H1 (cell line): ENCODE measurements around the gene DNAH8. TPM values are rescaled to one million over a fixed set of nuclear protein-coding genes. Genes with fewer than 3 reads are reported as not detected.
A peak's percentile ranks its signal among the peaks of the same experiment; 100 is the strongest.

Source experiments
- CTCF ChIA-PET: fragments of 300-600 bp; sonication (Branson Sonifier 250); formaldehyde crosslinking; loops from one replicate; lab custom pipeline; 2021; ENCODE audit not compliant: partially characterized antibody; lab: Charles Lee
- POLR2A ChIA-PET: fragments of 300-600 bp; sonication (Branson Sonifier 250); formaldehyde crosslinking; loops from one replicate; lab custom pipeline; 2021; ENCODE audit warnings: inconsistent platforms; ENCODE audit not compliant: partially characterized antibody; lab: Charles Lee
- DNase-seq, 2 experiments: peaks; one replicate each; pipeline versions ENCODE4 v3.0.0 to v3.0.0-alpha.2; 2010 to 2022; ENCODE audit warnings: low spot score in 2 of 2, low read depth in 1 of 2, mixed read lengths in 1 of 2
- FAIRE-seq: peaks from 2 replicates; lab custom pipeline; 2011; peaks lifted over from hg19 to GRCh38; lab: Jason Lieb, UNC
- H2AFZ ChIP-seq: 2 replicates; pipeline ENCODE4 v1.8.1; 2012; ENCODE audit warnings: low read length, inconsistent platforms
- H2AK5ac ChIP-seq: 2 replicates; pipeline ENCODE4 v1.6.1; 2013; ENCODE audit warnings: low read depth, low read length
- H2BK120ac ChIP-seq: replicated peaks from 2 replicates; pipeline ENCODE3; 2013; ENCODE audit warnings: low read depth, low read length, inconsistent platforms
- H2BK12ac ChIP-seq: 2 replicates; pipeline ENCODE4 v1.6.1; 2013; ENCODE audit warnings: low read depth, low read length
- H2BK15ac ChIP-seq: 2 replicates; pipeline ENCODE4 v1.6.1; 2013; ENCODE audit warnings: low read length
- H2BK20ac ChIP-seq: 2 replicates; pipeline ENCODE4 v1.6.1; 2013; ENCODE audit warnings: low read length
- H2BK5ac ChIP-seq: 2 replicates; pipeline ENCODE4 v1.6.1; 2013; ENCODE audit warnings: low read depth, low read length
- H3K14ac ChIP-seq: 2 replicates; pipeline ENCODE4 v1.6.1; 2013; ENCODE audit warnings: inconsistent platforms; ENCODE audit not compliant: insufficient read length
- H3K18ac ChIP-seq: 2 replicates; pipeline ENCODE4 v1.6.1; 2013; ENCODE audit warnings: low read length; ENCODE audit errors: extremely low read depth
- H3K23ac ChIP-seq: 2 replicates; pipeline ENCODE4 v1.6.1; 2013; ENCODE audit warnings: inconsistent platforms; ENCODE audit not compliant: insufficient read length
- H3K23me2 ChIP-seq: 2 replicates; pipeline ENCODE4 v1.6.1; 2013; ENCODE audit warnings: low read depth, low read length
- H3K27ac ChIP-seq: 2 replicates; pipeline ENCODE4 v1.6.1; 2011; ENCODE audit warnings: low read depth, low read length, inconsistent platforms
- H3K27me3 ChIP-seq, 4 experiments: replicated peaks in 1 of 4; 1 replicate in 1 of 4; 2 replicates in 3 of 4; pipeline versions ENCODE4 v1.6.1 to v1.8.1; 2011 to 2013; ENCODE audit warnings: low read length in 3 of 4, mild to moderate bottlenecking in 3 of 4, inconsistent platforms in 2 of 4, mixed read lengths in 2 of 4, moderate library complexity in 1 of 4; ENCODE audit not compliant: control insufficient read depth in 3 of 4, insufficient read depth in 3 of 4; ENCODE audit errors: extremely low read depth in 1 of 4
- H3K36me3 ChIP-seq, 4 experiments: 2 replicates each; pipeline versions ENCODE4 v1.6.1 to v1.8.1; 2011 to 2013; ENCODE audit warnings: mild to moderate bottlenecking in 4 of 4, low read length in 3 of 4, moderate library complexity in 2 of 4, control low read depth in 1 of 4, inconsistent platforms in 1 of 4; ENCODE audit not compliant: insufficient read depth in 4 of 4, control insufficient read depth in 2 of 4
- H3K4ac ChIP-seq: replicated peaks from 2 replicates; pipeline ENCODE3; 2013; ENCODE audit warnings: low read length, low read depth, mixed read lengths, inconsistent platforms; ENCODE audit not compliant: insufficient read length
- H3K4me1 ChIP-seq, 4 experiments: replicated peaks in 1 of 4; 1 replicate in 1 of 4; 2 replicates in 3 of 4; pipeline versions ENCODE4 v1.6.1 to v1.8.1; 2011 to 2013; ENCODE audit warnings: low read length in 3 of 4, inconsistent platforms in 2 of 4, mixed read lengths in 1 of 4; ENCODE audit not compliant: insufficient read depth in 4 of 4, control insufficient read depth in 3 of 4
- H3K4me2 ChIP-seq, 2 experiments: 2 replicates each; pipeline versions ENCODE4 v1.6.1 to v1.8.1; 2011 to 2013; ENCODE audit warnings: low read depth in 2 of 2, low read length in 2 of 2, control low read depth in 1 of 2, inconsistent platforms in 1 of 2, mild to moderate bottlenecking in 1 of 2; ENCODE audit not compliant: insufficient read depth in 1 of 2
- H3K4me3 ChIP-seq, 4 experiments: fragments of 200-600, 300-600 bp in 1 of 4; sonication (generic), shearing (Covaris generic), sonication (Bioruptor Twin) in 1 of 4; 2 replicates each; pipeline versions ENCODE4 v1.5.1 to v1.8.1; 2011 to 2016; ENCODE audit warnings: low read length in 4 of 4, low read depth in 3 of 4, control low read depth in 2 of 4, inconsistent platforms in 2 of 4, mild to moderate bottlenecking in 2 of 4, mixed read lengths in 1 of 4, moderate library complexity in 1 of 4; ENCODE audit not compliant: insufficient read depth in 2 of 4; ENCODE audit errors: extremely low read depth in 1 of 4
- H3K56ac ChIP-seq: replicated peaks from 2 replicates; pipeline ENCODE3; 2013; ENCODE audit warnings: low read depth, mild to moderate bottlenecking, mixed read lengths, low read length, inconsistent platforms; ENCODE audit not compliant: insufficient read length
- H3K79me1 ChIP-seq: 2 replicates; pipeline ENCODE4 v1.6.1; 2013; ENCODE audit warnings: low read depth, low read length, control low read depth
- H3K79me2 ChIP-seq, 2 experiments: 2 replicates each; pipeline versions ENCODE4 v1.6.1 to v1.8.1; 2012 to 2013; ENCODE audit warnings: low read length in 2 of 2, mild to moderate bottlenecking in 2 of 2, inconsistent platforms in 1 of 2; ENCODE audit not compliant: insufficient read depth in 2 of 2, control insufficient read depth in 1 of 2
- H3K9ac ChIP-seq, 4 experiments: replicated peaks in 1 of 4; 1 replicate in 1 of 4; 2 replicates in 3 of 4; pipeline versions ENCODE4 v1.6.1 to v1.8.1; 2011 to 2013; ENCODE audit warnings: low read depth in 3 of 4, low read length in 3 of 4, control low read depth in 2 of 4, mild to moderate bottlenecking in 2 of 4, moderate library complexity in 2 of 4, inconsistent platforms in 1 of 4; ENCODE audit errors: extremely low read depth in 1 of 4
- H3K9me3 ChIP-seq, 2 experiments: 2 replicates each; pipeline versions ENCODE4 v1.6.1 to v1.8.1; 2012 to 2013; ENCODE audit warnings: mild to moderate bottlenecking in 2 of 2, moderate library complexity in 2 of 2, control low read depth in 1 of 2, inconsistent platforms in 1 of 2, low read depth in 1 of 2, low read length in 1 of 2, mixed read lengths in 1 of 2; ENCODE audit not compliant: insufficient read depth in 2 of 2
- H4K20me1 ChIP-seq, 2 experiments: replicated peaks in 1 of 2; 2 replicates each; pipeline versions ENCODE3 to v1.8.1; 2011 to 2013; ENCODE audit warnings: inconsistent platforms in 2 of 2, low read length in 2 of 2, mild to moderate bottlenecking in 1 of 2; ENCODE audit not compliant: insufficient read depth in 2 of 2, control insufficient read depth in 1 of 2
- H4K5ac ChIP-seq: 2 replicates; pipeline ENCODE4 v1.6.1; 2013; ENCODE audit warnings: low read length, low read depth, mixed read lengths, inconsistent platforms; ENCODE audit not compliant: insufficient read length
- H4K8ac ChIP-seq: 2 replicates; pipeline ENCODE4 v1.8.0; 2013; ENCODE audit warnings: mild to moderate bottlenecking, moderate library complexity, low read length, inconsistent platforms; ENCODE audit not compliant: insufficient read depth; ENCODE audit errors: extremely low read depth
- H4K91ac ChIP-seq: replicated peaks from 2 replicates; pipeline ENCODE3; 2013; ENCODE audit warnings: low read length, mixed read lengths, inconsistent platforms; ENCODE audit not compliant: insufficient read length
- GTF2F1 ChIP-seq: IDR thresholded peaks from 2 replicates; pipeline ENCODE4 v1.6.1; 2012; ENCODE audit warnings: low read depth, low read length, improper control_type of control experiment, borderline replicate concordance
- RFX5 ChIP-seq: IDR thresholded peaks from 2 replicates; pipeline ENCODE4 v1.6.1; 2011; ENCODE audit warnings: low read depth, low read length, improper control_type of control experiment, borderline replicate concordance
- WGBS, 2 experiments: shearing (Covaris generic) in 1 of 2; methylation state at CpG; one replicate each; pipeline versions ENCODE4 v1.1.6 to v1.1.7; 2013 to 2015; ENCODE audit warnings: low lambda C conversion rate in 2 of 2, mixed read lengths in 2 of 2, inconsistent platforms in 1 of 2, low coverage in 1 of 2, missing lambda C conversion rate in 1 of 2; ENCODE audit not compliant: insufficient replicate concordance in 2 of 2, insufficient coverage in 1 of 2, insufficient read length in 1 of 2; ENCODE audit errors: extremely low coverage in 1 of 2, missing lambda C conversion rate in 1 of 2; 5-methylcytosine and 5-hydroxymethylcytosine counted together
- polyA plus RNA-seq, 7 experiments: library from polyadenylated mRNA; depleted of rRNA in 3 of 7; stranded (reverse) in 5 of 7; unstranded in 2 of 7; fragments of >200 nt in 5 of 7; fragments of 200-250 nt in 2 of 7; gene quantifications; 1 replicate in 5 of 7; 2 replicates in 1 of 7; 4 replicates in 1 of 7; pipeline versions ENCODE4 v1.2.1 to v1.2.3, GENCODE V29; 2011 to 2013; ENCODE audit warnings: missing spikeins in 2 of 7, mixed read lengths in 2 of 7
- total RNA-seq: library from RNA; stranded (reverse); fragmentation: NEBNext Ultra II Directional; extraction: Animal tissue kit (Norgen Biotek cat#: 25700); gene quantifications from 2 replicates; pipeline ENCODE4 v1.2.1, GENCODE V29; 2021

DNAH8 gene
- total and polyA plus RNA-seq, 2 of the 8 experiments (the other 6 are each of a cell fraction or from before 2014, with no cell fraction given) = under 0.01 TPM; not detected in 1

- DNase-seq (no peak), FAIRE-seq (peak; percentile 74)
- no peak overlapping the region for H2BK120ac ChIP-seq
- no peak overlapping the region for H2BK20ac ChIP-seq
- H4K91ac ChIP-seq = no peak overlapping the region
- no peak overlapping the region for H3K23ac ChIP-seq
- CTCF ChIA-PET = interaction anchor here (0.6 to 15.1 kb wide), 42 partner anchors 8 to 1821 kb away, joined by 3 to 250 read pairs (median 5); no protein-coding TSS in a partner anchor
- H3K18ac ChIP-seq = no peak overlapping the region
- H2BK15ac ChIP-seq = no peak overlapping the region
- H4K20me1 ChIP-seq = no peaks in the 10 kb centered on the region
- no peak overlapping the region for H4K8ac ChIP-seq
- H4K5ac ChIP-seq = no peak overlapping the region
- no peak overlapping the region for H2BK12ac ChIP-seq
- no peak overlapping the region for H3K4ac ChIP-seq
- no peak overlapping the region for H2AK5ac ChIP-seq
- no peaks in the 10 kb centered on the region; a peak in 1 of 7 replicates for H3K27me3 ChIP-seq
- no peak overlapping the region for H2AFZ ChIP-seq
- H3K27ac ChIP-seq = no peak overlapping the region
- no peaks in the 10 kb centered on the region for H3K23me2 ChIP-seq
- no peaks in the 10 kb centered on the region for H3K79me2 ChIP-seq
- H3K9ac ChIP-seq = no peak overlapping the region
- no peak overlapping the region for H3K14ac ChIP-seq
- H3K79me1 ChIP-seq = no peaks in the 10 kb centered on the region
- POLR2A ChIA-PET = no interaction called here
- H3K4me2 ChIP-seq = no peak overlapping the region
- no peak overlapping the region for H2BK5ac ChIP-seq
- no peak overlapping the region for H3K4me3 ChIP-seq
- no peaks in the 10 kb centered on the region for H3K36me3 ChIP-seq
- H3K56ac ChIP-seq = no peak overlapping the region
- no peaks in the 10 kb centered on the region for H3K4me1 ChIP-seq
- H3K9me3 ChIP-seq = no peaks in the 10 kb centered on the region
- WGBS, 2 experiments = 6% methylated on average over 3 of the region's 3 CpGs; no CpG with 5 or more reads in 1 of the 2 experiments
- TF ChIP-seq RFX5 (no peak), GTF2F1 (no peak)
Observed at GRCh38 chr6:39003072-39003471, 288.0 kb downstream of the DNAH8 start.
